Jurkat, Clone E6-1 (cell line): ENCODE measurements around the gene GABPA.

ENCODE experiments used
- DNase-seq: peaks from one replicate; pipeline ENCODE4 v3.0.0-alpha.2; 2011; ENCODE audit warnings: low read depth, low spot score
- H3K4me3 ChIP-seq: 2 replicates; pipeline ENCODE4 v1.5.1; 2011; ENCODE audit warnings: mild to moderate bottlenecking, low read length, control low read depth, moderate library complexity

Gene GABPA

DNA sequence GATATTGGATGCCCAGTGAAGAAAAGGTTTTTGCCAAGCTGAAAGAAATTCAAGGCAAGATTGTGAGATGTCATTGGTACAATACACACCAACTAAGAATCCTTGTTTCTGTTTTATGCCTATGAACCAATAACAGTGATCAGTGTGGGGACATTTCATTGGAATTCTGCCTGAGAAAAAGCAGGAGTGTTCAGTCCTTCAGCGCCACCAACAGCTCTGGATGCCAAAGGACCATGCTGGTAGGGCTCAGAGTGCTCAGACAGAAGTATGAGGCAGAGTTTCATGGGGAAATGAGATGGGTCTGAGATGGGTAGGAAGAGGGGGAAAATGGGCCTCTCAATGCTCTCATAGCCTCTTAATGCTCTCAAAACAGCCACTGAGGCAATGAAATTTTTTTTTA lies 56.5 kb downstream of the GABPA start:
- H3K4me3 ChIP-seq = no peak overlapping the region
- DNase-seq = no peak

DNA sequence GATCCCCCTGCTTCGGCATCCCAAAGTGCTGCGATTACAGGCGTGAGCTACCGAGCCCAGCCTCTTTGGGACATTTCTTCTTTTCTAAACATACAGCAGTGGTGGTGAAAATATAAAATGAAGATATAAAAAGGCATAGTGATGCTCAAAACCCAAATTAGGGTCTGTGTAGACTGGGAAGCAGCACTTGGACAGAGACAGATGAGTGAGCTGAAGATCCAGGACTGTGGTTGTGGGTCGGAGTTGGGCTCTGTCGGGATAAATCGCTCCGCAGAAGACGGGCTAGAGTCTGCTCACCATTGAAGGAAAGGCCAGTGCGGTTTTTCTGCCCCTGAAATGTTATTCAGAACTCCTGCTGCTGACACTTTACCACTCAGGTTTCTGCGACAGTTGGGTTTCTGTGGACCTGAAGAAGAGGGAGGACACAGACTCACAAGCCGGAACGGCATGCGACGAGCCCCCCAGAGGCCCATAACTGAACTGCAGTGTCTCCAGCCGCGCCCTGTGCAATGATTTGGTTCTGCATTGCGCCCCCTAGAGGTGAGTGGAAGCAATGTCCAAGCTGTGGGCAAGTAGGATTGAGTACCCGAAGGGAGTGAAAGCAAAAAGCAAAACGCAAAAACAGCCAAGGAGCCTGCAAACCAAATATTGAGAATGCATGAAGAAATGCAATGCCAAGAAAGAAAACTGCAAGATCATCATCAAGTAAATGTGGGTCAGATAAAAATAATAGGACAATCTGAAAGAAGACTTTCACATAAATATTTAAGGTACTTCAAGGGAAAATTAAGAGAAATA lies 66.6 kb downstream of the GABPA start:
- H3K4me3 ChIP-seq = no peak overlapping the region
- DNase-seq = peak; percentile 89

GRCh38 chr21:25806060-25806459 lies 71.3 kb downstream of the GABPA start:
- DNase-seq = no peak
- no peak overlapping the region for H3K4me3 ChIP-seq

GRCh38 chr21:25807191-25807590 lies 72.4 kb downstream of the GABPA start:
- no peak overlapping the region for H3K4me3 ChIP-seq
- no peak for DNase-seq

DNA sequence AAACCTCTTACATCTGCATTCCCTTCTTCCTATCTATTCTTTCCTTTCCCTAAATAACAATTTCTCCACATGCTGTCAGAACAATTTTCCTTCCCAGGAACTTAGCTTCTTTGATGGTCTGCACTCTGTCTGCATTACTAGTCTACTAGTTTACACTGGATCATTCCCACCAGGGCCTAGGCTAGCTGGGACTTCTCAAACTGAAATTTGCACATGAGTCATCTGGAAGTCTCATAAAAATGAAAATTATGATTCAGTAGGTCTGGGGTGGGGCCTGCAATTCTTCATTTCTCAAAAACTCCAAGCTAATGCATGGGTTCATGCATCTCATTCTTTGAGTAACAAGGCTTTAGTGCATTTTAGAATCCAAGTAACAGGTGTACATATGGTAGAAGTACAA lies 74.2 kb downstream of the GABPA start:
- no peak for DNase-seq

DNA sequence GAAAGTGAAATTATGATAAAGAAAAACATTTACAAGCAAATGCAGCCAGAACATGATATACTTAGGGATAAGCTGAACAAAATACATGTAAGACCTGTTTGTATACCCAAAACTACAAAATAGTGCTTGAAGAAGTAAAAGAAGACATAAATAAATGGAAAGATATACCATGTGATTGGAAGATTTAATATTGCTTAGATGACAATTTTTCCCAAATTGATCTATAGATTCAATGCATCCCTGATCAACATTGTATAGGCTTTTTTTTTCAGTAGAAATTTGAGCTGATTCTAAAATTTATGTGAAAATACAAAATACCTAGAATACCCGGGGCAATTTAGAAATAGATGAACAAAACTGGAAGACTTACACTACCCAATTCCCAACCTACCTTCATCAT lies 76.4 kb downstream of the GABPA start:
- H3K4me3 ChIP-seq = no peak overlapping the region
- no peak for DNase-seq

More for the DNA sequence above, 74.2 kb downstream of the GABPA start:
- no peak overlapping the region for H3K4me3 ChIP-seq

DNA sequence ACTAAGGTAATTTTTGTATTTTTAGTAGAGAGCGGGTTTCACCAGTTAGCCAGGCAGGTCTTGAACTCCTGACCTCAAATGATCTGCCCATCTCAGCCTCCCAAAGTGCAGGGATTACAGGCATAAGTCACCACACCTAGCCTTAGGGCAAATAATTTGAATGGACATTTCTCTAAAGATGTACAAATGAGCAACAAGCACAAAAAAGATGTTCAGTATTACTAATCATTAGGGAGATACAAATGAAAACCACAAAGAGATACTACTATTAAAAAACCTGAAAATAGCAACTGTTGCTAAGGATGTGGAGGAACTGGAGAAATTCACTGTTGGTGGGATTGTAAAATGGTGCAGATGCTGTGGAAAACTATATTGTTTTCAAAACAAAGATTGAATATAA lies 79.1 kb downstream of the GABPA start:
- no peak for DNase-seq
- no peak overlapping the region for H3K4me3 ChIP-seq

- DNase-seq = peak; percentile 48
- peak overlapping the region; percentile 32 for H3K4me3 ChIP-seq
Measured at GRCh38 chr21:25818121-25818520, 83.3 kb downstream of the GABPA start.

GRCh38 chr21:25818551-25818950 lies 83.8 kb downstream of the GABPA start:
- DNase-seq = peak; percentile 93
- H3K4me3 ChIP-seq = peak overlapping the region; percentile 32
